Activated CD8-positive, alpha-beta memory T cell treated with anti-CD3 and anti-CD28 coated beads, Interleukin-2, amount 50 U/mL, for 48 hours (primary cell): Measurements from ENCODE around the gene ST3GAL5.
"Not testable (repeated sequence)": the region's sequence is repeated elsewhere in the genome, so short reads cannot be mapped to it uniquely, and the experiment has no call there.

ENCODE experiments used
- DNase-seq: peaks from one replicate; pipeline ENCODE4 v3.0.0-alpha.2; 2020

ST3GAL5 gene

DNA sequence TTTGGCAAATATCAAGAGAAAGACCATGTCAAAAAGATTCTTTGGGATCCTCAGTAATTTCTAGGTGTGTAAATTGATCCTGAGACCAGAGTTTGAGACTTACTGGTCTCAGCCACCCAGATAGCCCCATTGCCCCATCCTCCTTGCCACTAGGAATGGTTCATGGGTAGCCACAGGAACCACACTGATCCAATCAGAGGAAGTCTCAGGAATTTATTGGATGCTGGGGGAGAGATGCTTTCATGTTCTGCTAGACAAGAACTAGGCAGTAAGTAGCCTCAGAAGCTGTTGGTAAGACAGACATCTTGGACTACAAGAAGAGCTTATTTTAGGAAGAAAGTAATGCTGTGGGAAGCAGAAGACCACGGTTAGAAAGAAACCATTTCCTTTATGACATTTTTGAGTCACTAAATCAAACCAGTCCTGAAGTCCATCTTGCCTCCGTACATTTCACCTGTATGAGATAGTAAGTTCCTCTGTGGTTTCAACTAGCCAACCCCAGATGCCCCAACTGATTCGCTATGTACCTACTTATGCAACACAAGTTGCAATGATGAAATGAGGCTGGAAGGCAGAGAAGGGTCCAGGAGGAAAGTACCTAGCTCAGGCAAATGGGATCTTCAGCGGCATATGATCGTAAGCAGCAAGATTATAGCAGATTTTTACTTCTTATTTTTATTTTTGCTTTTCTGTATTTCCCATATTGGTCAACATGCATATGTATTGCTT, 3.6 kb upstream of the ST3GAL5 start:
- no peak for DNase-seq

DNA sequence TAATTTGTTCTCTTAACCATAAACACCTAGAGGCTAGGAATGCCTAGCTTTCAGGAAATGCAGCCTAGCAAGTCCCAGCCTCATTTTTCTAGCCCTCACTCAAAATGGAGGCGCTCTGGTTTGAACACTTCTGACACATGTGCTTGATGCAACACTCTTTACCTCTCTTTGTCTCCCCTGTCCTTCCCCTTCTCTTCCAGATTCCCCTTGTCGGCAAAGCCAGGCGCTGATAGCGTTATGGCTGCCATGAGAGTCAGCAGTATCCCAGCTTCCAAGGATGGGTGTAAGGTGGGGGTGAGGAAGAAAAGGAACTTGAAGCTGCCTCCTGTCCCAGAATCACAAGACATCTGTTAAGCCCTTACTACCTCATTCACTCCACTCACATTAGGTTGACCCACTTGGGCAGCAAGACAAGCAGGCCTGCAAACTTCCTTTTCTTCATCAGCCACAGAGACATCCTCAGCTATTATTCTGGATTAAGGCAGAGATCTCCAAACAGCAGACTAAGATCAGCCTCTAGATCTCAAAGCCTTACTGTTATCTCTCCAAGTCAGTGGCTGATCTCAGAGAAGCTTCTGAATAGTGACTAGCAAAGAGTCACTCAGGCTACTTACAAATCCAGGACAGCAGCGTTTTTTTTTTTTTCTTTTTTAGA, 1.9 kb upstream of the ST3GAL5 start:
- DNase-seq, result no peak

DNA sequence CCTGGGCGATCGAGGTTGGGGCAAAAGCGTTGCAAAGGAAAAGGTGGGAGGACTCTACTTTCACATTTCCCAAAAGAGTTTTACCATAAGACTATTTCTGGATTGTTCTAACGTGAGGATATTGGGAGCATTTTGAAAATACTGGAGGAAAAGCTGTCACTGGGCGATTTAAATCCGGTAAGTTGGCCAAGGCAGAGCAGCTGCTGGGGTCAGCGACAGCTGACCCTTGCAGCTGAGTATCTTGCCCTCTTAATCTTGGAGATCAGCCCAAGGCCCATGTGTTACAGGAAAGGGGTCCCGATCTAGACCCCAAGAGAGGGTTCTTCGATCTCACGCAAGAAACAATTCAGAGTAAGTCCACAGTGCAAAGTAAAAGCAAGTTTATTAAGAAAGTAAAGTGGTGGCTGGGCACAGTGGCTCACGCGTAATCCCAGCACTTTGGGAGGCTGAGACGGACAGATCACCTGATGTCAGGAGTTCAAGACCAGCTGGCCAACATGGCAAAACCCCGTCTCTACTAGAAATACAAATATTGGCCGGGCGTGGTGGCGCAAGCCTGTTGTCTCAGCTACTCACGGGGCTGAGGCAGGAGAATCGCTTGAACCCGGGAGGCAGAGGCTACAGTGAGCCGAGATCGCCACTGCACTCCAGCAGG, 964 bp upstream of the ST3GAL5 start:
- DNase-seq, result no peak

DNA sequence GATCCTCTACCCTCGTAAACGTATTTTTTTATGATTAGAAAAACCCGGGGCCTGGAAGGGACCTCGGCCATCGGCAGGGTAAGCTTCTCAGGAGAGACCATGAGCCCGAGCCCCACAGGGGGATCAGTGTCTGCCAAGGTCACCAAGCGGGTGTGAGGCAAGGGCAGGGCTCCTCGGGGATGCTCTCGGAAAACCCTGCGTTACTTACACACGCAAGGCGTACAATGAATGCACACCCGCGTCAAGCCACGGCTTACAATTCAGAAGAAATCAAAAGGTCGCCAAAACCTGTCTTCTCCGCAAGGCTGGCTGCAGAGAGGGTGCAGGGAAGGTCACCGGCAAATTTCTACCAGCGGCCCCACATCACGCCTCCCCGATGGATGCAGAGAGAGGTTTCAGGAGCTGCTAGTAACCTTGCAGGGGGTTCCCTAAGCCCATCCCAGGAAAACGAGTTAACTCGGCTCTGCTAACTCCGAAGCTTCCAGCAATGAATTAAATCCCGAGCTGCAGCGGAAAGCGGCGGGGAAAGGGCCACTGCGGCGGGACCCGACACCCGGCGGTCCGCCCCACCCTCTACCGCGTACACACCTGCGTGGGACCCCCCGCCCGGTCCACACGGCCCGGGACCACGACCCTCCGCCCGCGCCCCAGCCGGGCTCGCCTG, 638 bp downstream of the ST3GAL5 start:
- peak; percentile 73 for DNase-seq

DNA sequence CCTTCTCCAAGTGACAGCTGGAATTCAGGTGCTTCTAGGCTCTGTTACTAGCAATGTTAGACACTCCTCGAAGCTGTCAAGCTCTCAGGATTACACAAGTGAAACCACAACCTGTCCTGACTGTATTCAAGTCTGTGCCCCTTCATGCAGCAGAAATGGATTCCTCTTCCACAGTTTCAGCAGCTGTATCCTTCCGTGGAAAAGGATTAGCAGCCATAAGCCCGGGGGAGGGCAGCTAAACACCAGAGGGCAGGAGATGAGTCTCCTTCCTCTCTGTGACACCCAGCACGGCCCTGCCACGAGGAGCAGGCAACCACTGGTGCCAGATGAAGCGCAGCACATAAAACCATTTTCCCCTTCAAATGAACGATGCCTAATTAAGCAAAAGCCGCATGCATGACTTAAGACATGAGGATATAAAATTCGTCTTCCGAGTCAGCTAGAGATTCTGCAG, 1.2 kb downstream of the ST3GAL5 start:
- DNase-seq, result peak; percentile 74

DNA sequence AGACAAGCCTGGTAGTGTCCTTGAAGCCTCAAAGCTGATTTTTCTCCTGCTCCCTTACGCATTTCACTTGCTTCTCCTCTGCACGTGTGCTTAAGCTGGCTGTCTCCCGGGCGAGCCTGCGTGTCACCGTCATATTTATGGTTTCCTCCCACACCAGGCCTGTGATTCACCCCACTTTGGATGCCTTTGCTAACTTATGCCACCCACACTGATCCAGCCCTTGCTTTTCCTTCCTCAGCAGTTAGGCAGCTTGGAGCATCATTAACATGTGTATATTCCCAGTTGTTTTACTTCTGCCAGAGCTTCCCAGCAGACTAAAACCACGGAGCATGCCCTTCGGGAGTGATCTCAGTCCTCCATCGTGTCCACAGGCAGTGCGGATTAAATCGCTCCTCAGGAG, 2.2 kb downstream of the ST3GAL5 start:
- DNase-seq, result peak; percentile 73

DNA sequence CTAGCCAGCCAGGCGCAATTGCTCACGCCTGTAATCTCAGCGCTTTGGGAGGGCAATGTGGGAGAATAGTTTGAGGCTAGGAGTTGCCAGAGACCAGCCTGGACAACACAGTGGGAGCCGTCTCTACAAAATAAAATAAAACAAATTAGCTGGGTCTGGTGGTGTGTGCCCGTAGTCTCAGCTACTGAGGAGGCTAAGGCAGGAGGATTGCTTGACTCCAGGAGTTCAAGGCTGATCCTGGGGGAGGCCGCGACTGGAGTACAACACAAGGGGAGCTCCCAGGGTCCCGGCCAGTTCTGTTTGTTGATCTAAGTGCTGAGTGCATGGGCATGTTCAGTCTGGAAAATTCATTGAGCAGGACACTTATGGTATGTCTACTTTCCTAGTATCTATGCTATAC, 2.6 kb downstream of the ST3GAL5 start:
- no peak for DNase-seq

DNA sequence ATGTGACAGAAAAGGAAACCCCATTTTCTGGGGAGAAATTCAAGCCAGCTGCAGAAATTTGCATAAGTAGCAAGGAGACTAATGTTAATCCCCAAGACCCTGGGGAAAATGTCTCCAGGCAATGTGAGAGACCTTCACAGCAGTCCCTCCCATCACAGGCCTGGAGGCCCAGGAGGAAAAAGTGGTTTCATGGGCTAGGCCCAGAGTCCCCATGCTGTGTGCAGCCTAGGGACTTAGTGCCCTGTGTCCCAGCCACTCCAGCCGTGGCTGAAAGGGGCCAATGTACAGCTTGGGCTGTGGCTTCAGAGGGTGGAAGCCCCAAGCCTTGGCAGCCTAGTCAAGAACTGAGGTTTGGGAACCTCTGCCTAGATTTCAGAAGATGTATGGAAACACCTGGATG, 7.0 kb downstream of the ST3GAL5 start:
- DNase-seq, result not testable (repeated sequence)

DNA sequence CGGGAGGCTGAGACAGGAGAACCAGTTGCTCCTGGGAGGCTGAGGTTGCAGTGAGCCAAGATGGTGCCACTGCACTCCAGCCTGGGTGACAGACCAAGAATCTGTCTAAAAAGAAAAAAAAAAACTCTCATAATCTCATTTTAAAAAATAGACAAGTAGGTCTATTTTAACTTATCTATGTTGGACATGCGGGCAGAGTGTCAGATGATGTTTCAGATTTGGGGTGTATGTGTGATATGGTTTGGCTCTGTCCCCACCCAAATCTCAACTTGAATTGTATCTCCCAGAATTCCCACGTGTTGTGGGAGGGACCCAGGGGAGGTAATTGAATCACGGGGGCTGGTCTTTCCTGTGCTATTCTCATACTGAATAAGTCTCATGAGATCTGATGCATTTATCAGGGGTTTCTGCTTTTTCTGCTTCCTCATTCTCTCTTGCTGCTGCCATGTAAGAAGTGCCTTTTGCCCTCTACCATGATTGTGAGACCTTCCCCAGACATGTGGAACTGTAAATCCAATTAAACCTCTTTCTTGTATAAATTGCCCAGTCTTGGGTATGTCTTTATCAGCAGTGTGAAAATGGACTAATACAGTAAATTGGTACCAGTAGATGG, 8.0 kb downstream of the ST3GAL5 start:
- DNase-seq, result not testable (repeated sequence)

DNA sequence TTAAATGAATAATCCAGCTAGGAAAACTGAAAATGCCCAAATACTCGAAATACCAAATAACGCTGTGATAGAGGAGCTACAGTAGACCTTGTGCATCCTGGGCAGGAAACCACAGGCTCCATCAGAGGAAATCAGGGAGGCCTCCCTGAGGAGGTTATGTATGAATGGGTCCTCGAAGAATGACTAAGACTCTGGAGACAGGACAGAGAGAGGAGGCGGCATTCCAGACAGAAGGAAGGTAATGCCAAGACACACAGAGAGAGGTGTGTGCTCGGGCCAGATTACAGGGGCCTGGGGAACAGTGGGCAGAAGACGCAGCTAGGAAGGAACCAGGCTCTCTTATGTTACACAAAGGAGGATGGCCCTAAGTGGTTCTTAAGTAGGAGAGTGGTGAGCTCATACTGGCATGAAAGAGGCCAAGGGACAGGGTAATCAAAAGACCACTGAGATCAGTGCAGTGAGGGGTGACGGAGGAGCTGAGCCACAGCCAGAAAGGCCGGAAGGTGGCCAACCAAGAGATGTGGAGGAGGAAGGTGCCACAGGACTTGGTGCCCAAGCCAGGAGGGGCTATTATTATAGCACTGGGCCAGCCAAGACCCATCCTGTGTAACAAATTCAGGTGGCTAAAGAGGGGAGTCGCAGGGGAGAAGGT, 9.9 kb downstream of the ST3GAL5 start:
- DNase-seq, result no peak

DNA sequence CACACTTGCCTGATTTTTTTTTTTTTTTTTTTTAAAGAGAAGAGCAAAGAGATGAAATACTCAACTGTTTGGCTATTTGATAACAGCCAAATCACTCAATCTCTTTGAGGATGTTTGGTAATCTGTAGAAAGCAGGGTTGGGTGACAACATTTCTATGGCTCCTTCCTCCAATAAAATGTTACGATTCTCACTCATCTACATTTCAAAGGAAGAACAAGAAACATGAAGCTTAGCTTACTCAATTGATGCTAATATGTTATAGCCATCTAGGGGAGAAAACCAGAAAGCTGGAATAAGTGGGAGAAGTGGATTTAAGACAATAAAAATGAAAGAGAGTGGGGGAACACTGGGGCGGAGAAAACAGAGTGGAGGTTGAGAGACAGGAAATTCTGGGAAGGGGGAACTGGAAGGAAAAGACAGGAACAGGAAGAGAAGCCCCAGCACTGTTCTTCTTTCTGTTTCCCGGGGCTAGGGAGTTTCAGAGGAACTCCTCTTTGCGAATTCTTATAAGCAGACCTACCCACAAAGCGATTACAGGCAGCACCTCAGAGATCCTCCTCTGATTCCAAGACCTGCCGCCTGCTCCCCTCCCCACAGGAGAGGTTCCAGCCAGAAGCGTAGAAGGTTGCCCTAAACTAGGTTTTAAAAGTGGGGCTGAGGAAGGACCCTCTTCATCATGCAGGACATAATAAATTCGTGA, 13.3 kb downstream of the ST3GAL5 start:
- DNase-seq, result no peak

DNA sequence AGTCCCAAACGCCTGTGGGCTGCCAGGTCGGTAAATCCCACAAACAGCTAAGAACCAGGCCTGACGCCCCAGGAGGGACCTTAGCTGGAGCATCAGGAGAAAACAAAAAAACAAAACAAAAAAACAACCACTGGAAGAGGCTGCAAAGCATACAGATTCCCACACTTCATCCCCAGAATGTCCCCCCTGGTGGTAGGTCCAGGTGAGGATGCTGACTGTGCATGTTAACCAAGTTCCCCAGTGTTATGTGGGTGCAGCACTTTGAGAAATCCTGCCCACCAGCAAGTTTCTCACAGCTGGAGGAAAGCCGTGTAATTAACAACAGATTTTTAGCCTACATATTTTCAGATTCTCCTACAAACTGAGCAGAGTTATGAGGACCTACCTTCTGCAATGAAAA, 15.1 kb downstream of the ST3GAL5 start:
- DNase-seq, result no peak

DNA sequence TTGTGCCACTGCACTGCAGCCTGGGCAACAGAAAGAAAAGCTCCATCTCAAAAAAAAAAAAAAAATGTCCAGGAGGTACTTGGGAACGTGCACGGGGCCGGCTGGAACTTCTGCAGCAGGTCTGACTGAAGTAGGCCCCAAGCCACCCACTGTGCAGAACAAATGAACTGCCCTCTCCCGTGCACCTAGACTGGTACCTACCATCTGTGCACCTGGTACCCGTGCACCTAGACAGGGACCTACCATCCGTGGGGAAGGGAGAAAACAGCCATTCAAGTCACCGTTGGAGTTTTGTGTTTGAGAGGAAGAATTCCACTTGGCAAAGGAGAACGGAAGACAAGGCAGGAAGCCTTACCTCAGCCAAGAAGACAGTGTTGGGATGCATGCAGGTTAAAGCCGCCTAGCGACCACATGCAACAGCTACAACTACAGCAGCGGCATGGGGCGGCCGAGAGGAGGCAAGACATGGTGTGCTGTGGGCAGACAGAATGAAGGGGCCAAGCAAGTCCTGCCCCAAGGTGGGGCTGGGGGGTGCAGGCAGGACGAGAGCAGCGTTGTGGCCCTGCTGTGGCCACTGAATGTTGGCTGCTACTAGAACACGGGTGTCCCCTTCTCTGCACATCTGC, 16.1 kb downstream of the ST3GAL5 start:
- no peak for DNase-seq

DNA sequence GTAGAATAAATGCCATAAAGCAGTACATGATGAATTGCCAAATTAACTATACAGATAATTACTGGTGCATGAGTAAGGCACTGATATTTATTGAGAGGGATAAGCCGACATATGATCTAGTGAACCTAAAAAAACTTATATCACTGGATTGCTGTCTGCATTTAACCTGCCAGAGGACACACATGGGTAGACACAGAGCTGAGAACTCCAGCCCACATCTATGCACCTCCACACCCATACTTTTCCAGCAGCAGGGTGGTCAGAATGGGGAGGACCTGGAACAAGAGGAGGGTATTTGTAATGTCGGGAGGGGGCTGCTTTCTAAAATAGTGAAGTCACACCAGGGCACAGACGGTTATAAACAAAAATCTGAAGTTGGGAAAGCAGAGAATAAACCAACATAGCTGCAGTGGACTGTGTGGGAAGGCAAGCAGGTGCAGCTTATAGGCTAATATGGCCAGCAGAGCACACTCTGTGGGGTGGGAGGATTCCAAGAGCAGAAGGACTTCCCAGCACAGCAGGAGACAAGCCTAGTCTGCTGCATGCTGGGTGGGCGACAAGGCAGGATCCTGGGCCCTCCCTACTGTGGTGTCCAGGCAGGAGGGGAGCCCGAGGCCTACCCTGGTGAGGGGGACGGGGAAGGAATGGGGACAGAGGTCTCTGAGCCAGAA, 17.2 kb downstream of the ST3GAL5 start:
- DNase-seq, result no peak

DNA sequence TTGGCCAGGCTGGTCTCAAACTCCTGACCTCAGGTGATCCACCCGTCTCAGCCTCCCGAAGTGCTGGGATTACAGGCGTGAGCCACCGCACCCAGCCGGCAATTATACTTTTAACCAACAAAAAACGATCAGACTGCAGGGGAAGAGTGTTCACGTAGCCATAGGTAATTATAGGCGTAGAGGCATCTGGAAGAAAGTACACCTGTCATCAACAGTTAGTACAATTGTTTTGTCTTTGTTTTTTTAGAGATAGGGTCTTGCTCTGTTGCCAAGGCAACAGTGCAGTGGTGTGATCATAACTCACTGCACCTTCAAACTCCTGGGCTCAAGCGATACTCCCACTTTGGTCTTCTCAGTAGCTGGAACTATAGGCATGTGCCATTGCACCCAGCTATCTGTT, 20.0 kb downstream of the ST3GAL5 start:
- DNase-seq, result no peak

DNA sequence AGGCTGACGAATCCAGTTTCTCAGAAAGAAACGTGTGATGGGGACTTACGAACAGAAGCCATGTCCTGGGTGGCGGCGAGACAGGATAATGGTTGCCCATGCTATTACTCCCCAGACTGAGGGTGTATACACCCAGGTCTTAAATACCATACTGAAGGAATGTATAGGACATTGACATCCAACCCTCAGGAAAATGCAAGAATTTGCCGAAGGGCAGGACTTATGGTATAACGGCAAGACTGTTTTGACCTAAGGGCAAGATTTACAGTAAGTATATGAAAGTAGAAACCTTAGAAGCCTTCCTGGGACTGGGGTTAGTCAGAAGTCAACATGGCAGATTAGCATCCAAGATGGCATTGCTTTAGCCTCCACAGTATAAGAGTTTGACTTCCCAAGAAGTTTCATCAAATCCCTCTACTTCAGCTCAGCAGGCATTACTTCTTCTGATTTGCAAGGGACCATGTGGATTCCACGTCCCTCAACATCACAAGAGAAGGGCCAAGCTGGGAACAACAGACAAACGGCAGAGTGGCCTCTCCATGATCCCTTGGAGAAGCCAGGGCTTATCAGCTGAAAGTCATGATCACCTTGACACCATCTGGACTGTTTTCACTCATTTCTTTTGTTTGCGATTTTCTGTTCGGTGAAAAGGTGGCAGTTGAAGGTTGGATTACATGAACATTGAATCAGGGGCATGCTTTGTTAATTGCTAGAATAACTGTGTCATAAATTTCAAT, 21.1 kb downstream of the ST3GAL5 start:
- no peak for DNase-seq

DNA sequence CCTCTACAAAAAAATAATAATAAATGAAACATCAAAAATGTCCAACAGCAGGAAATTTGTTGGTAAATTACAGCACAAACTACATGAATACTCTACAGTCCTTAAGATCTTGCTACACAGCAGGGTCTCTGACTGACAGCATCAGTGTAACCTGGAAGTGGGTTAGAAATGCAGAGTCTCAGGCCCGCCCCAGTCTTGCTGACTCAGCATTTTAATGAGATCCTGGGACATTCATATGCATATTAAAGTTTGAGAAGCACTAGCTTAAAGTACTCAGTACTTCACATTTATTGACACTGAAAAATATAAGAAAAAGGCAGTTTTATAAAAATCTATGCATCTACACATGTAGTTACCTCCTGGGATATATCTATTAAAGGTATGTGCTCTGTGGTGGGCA, 21.7 kb downstream of the ST3GAL5 start:
- no peak for DNase-seq

DNA sequence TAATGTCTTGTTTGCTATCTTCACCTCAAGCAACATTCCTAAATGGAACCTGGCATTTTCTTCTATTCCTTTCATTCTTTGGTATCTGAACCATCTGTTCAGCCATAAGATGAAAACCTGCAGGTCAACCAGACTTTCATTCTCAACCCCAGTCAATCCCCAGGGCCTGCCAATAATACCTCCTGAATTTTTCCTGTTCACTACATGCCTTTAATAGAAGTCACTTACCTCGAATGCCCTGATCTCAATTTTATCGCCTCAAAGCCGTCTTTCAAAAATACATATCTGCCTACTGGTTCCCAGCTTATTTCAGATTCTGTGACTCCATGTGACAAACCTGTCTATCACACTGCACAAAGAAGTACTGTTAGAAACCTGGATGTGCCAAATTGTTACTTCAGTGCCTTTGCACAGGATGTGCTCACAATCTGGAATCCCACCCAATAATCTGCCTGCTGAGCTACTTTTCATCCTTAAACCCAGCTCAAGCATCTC, 22.6 kb downstream of the ST3GAL5 start:
- no peak for DNase-seq

DNA sequence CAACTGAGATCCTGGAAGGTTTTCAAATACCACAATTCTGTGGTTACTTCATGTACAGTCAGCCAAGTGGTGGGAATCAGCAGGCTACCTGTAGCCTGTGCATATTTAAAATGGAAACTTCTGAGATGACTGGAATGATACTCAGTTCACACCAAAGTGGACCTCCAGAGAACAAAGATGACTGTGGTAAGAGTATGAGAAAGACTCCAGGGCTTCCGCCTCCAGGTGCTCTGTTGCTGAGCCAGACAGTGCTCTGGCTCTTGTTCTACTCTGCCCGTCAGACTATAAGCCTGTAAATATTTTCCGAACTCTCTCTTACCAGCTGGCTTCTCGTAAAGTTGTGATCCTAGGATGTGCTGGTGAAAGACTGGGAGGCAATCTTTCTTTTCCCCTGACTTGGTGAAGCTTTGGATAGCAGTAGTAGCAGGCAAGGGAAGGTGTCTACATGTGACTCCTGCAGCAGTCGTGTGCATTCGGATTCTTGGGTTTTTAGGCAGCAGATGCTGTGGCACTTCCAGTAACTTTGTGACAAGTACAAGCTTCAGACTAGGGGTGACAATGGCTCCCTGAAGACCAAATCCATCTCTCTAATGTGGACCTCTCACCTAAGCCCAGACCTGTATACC, 23.1 kb downstream of the ST3GAL5 start:
- DNase-seq, result no peak
